PC-3 (cell line): ENCODE results near the gene PITRM1. TPM values are rescaled to one million over a fixed set of nuclear protein-coding genes. Genes with fewer than 3 reads are reported as not detected.

Source experiments
- ATAC-seq: fragments of 200-7000 bp; cut with Tn5 transposase; 2 replicates; pipeline ENCODE4 v1.9.1; 2020; ENCODE audit warnings: mild to moderate bottlenecking, moderate library complexity
- BruUV-seq: library from RNA; stranded (reverse); fragments of 400-500 nt; replicated peaks from 2 replicates; lab custom pipeline; 2021; lab: Mats Ljungman, UMichigan
- CTCF ChIA-PET: fragments of 300-600 bp; sonication (Branson Sonifier 250); formaldehyde crosslinking; loops from one replicate; lab custom pipeline; 2022; ENCODE audit warnings: antibody characterized with exemption; lab: Charles Lee
- POLR2A ChIA-PET: fragments of 300-600 bp; sonication (Branson Sonifier 250); formaldehyde crosslinking; loops from one replicate; lab custom pipeline; 2022; ENCODE audit warnings: antibody characterized with exemption; ENCODE audit not compliant: unreplicated experiment; lab: Charles Lee
- DNase-seq: peaks from one replicate; pipeline ENCODE4 v3.0.0-alpha.2; 2015
- H2AFZ ChIP-seq: fragments of 300-600 bp; sonication (generic); 2 replicates; pipeline ENCODE4 v1.6.0; 2016; ENCODE audit warnings: antibody characterized with exemption, low read length
- H3F3A ChIP-seq: fragments of 300-600 bp; sonication (generic); one replicate; pipeline ENCODE4 v1.6.0; 2017; ENCODE audit warnings: antibody characterized with exemption, low read length, control low read depth, mild to moderate bottlenecking; ENCODE audit not compliant: unreplicated experiment
- H3K27ac ChIP-seq: fragments of 300-600 bp; sonication (generic); 2 replicates; pipeline ENCODE4 v1.5.1; 2016; ENCODE audit warnings: mild to moderate bottlenecking, low read length
- H3K27me3 ChIP-seq: fragments of 300-600 bp; sonication (generic); 2 replicates; pipeline ENCODE4 v1.6.1; 2016; ENCODE audit warnings: low read length, mixed read lengths
- H3K36me3 ChIP-seq: fragments of 300-600 bp; sonication (generic); 2 replicates; pipeline ENCODE4 v1.6.1; 2016; ENCODE audit warnings: low read depth, mixed run types, low read length, mixed read lengths
- H3K4me1 ChIP-seq: fragments of 300-600 bp; sonication (generic); 2 replicates; pipeline ENCODE4 v1.5.1; 2016; ENCODE audit warnings: low read length; ENCODE audit not compliant: insufficient read depth
- H3K4me2 ChIP-seq: fragments of 300-600 bp; sonication (generic); 2 replicates; pipeline ENCODE4 v1.6.0; 2016; ENCODE audit warnings: low read length
- H3K4me3 ChIP-seq: fragments of 300-600 bp; sonication (generic); 2 replicates; pipeline ENCODE4 v1.5.1; 2016; ENCODE audit warnings: mild to moderate bottlenecking, low read length, mixed read lengths
- H3K79me2 ChIP-seq: fragments of 300-600 bp; sonication (generic); 2 replicates; pipeline ENCODE4 v1.6.1; 2017; ENCODE audit warnings: low read length, mixed read lengths
- H3K9ac ChIP-seq: fragments of 300-600 bp; sonication (generic); 2 replicates; pipeline ENCODE4 v1.6.0; 2016; ENCODE audit warnings: mild to moderate bottlenecking, low read length
- H3K9me2 ChIP-seq: fragments of 300-600 bp; sonication (generic); replicated peaks from 2 replicates; pipeline ENCODE4 v1.6.1; 2016; ENCODE audit warnings: mixed run types, low read length, mixed read lengths
- H3K9me3 ChIP-seq: fragments of 300-600 bp; sonication (generic); 2 replicates; pipeline ENCODE4 v1.6.1; 2016; ENCODE audit warnings: low read length, mixed read lengths
- H4K20me1 ChIP-seq: fragments of 300-600 bp; sonication (generic); 2 replicates; pipeline ENCODE4 v1.6.1; 2016; ENCODE audit warnings: low read length, mixed read lengths
- EZH2 ChIP-seq: fragments of 300-600 bp; sonication (generic); IDR thresholded peaks from one replicate; pipeline ENCODE4 v1.6.1; 2017; ENCODE audit warnings: antibody characterized with exemption, mild to moderate bottlenecking, low read length; ENCODE audit not compliant: unreplicated experiment
- EZH2phosphoT487 ChIP-seq: fragments of 300-600 bp; sonication (generic); IDR thresholded peaks from 2 replicates; pipeline ENCODE4 v1.6.1; 2018; ENCODE audit warnings: mild to moderate bottlenecking, antibody characterized with exemption, low read length, borderline replicate concordance
- intact Hi-C: fragments of 100-400 bp; cut with micrococcal nuclease; formaldehyde crosslinking; loops from 2 replicates; pipeline ENCODE4 v1.9.0; 2023
- total RNA-seq: library from RNA; depleted of rRNA; stranded (reverse); fragments of >200 nt; gene quantifications from 2 replicates; pipeline ENCODE4 v1.2.3, GENCODE V29; 2014
- TF ChIP-seq, protein P1 (sequence below): fragments of 300-600 bp; sonication (generic); conservative IDR thresholded peaks from 2 replicates; pipeline ENCODE4 v1.5.1; 2017; ENCODE audit warnings: antibody characterized with exemption, low read depth, mild to moderate bottlenecking, low read length

Gene PITRM1
- total RNA-seq, 1 experiment from 2014 or later: 73.2 TPM

DNA sequence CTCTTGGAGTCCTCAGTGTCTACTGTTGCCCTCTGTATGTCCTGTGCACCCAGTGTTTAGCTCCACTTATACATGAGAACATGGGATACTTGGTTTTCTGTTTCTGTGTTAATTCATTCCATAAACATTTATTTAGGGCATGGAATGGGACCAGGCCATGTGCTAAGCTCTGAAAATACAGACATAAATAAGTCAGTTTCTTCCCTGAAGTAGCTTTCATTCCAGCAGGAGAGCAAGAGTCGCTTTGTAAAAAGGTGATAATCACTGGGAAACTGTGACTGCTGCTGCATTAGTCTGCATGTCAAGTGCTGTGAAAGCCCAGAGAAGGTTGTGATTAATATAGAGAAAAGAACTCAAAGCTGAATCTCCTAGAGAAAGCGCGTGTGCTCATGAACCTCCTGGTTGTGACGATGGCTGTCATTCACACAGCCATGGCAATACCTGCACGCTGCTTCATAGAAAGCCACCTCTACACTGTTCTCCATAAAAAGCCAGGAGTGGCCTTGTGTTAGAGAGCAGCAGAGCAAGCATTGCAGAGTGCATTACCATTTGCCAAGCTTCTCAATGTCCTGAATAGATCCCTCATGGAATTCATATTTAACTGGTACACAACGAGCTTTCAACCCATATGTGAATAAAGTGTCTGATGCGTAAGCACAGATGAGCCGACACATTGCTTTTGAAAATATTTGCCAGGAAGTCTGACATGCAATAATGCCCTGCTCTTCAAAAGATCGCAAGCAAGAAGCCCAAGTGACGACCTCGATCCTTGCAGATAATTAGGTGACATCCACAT lies 30.6 kb upstream of the PITRM1 start:
- Histone ChIP-seq H3K9ac (no peak overlapping the region), H3K27me3 (no peaks in the 10 kb centered on the region), H3K4me2 (0 out of 2 replicates have a peak overlapping the region, but pooled peaks have one; percentile 22), H3K36me3 (no peaks in the 10 kb centered on the region), H3K4me3 (no peak overlapping the region), H3K9me3 (no peaks in the 10 kb centered on the region), H3K27ac (no peak overlapping the region), H3K9me2 (no peaks in the 10 kb centered on the region), H3K4me1 (peaks cover 3% of the 10 kb centered on the region), H3K79me2 (no peaks in the 10 kb centered on the region), H2AFZ (no peak overlapping the region), H3F3A (no peaks in the 10 kb centered on the region), H4K20me1 (no peaks in the 10 kb centered on the region)
- ChIA-PET CTCF (no interaction called here), POLR2A (interaction anchor here (0.6 kb wide), 1 partner anchor 602 kb away, joined by 3 read pairs; no protein-coding TSS in a partner anchor)
- no TSS peak for BruUV-seq
- no peak for ATAC-seq
- TF ChIP-seq EZH2phosphoT487 (no peak), EZH2 (no peak)
- TF ChIP-seq, protein P1, sequence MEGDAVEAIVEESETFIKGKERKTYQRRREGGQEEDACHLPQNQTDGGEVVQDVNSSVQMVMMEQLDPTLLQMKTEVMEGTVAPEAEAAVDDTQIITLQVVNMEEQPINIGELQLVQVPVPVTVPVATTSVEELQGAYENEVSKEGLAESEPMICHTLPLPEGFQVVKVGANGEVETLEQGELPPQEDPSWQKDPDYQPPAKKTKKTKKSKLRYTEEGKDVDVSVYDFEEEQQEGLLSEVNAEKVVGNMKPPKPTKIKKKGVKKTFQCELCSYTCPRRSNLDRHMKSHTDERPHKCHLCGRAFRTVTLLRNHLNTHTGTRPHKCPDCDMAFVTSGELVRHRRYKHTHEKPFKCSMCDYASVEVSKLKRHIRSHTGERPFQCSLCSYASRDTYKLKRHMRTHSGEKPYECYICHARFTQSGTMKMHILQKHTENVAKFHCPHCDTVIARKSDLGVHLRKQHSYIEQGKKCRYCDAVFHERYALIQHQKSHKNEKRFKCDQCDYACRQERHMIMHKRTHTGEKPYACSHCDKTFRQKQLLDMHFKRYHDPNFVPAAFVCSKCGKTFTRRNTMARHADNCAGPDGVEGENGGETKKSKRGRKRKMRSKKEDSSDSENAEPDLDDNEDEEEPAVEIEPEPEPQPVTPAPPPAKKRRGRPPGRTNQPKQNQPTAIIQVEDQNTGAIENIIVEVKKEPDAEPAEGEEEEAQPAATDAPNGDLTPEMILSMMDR: no peak
- DNase-seq: no peak
- intact Hi-C loops: no loop called here

DNA sequence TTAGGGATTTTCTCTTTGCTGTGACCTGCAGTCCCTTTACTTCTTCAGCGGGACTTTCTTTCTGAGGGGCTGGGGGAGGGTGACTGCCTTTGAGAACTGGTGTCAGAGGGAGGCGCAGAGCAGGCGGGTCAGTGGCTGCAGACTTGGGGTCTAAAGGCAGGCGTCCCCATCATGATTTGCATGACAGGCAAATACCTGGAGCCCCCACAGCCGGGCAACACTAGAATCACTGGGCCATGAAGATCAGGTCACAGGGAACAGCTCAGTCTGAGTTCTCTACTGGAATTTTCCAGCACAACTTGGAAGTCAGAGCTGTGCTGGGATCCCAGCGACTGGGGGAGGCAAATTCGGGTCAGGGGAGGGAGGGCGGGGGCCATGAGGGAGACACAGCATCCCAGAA lies 29.2 kb upstream of the PITRM1 start:
- no peaks in the 10 kb centered on the region for H3K9me3 ChIP-seq
- H3K27ac ChIP-seq: no peak overlapping the region
- ChIA-PET POLR2A (no interaction called here), CTCF (no interaction called here)
- no peak for DNase-seq
- BruUV-seq: no TSS peak
- peaks cover 8% of the 10 kb centered on the region for H3K4me1 ChIP-seq
- no peak for ATAC-seq
- no peaks in the 10 kb centered on the region for H3F3A ChIP-seq
- TF ChIP-seq EZH2 (no peak), EZH2phosphoT487 (no peak)
- TF ChIP-seq, protein P1: no peak
- intact Hi-C loops: no loop called here
- H2AFZ ChIP-seq: no peak overlapping the region
- no peaks in the 10 kb centered on the region for H3K27me3 ChIP-seq
- H3K79me2 ChIP-seq: no peaks in the 10 kb centered on the region
- H3K36me3 ChIP-seq: no peaks in the 10 kb centered on the region
- no peaks in the 10 kb centered on the region for H3K9me2 ChIP-seq
- H3K4me3 ChIP-seq: no peak overlapping the region
- H3K4me2 ChIP-seq: no peak overlapping the region
- no peaks in the 10 kb centered on the region for H4K20me1 ChIP-seq
- H3K9ac ChIP-seq: no peak overlapping the region

DNA sequence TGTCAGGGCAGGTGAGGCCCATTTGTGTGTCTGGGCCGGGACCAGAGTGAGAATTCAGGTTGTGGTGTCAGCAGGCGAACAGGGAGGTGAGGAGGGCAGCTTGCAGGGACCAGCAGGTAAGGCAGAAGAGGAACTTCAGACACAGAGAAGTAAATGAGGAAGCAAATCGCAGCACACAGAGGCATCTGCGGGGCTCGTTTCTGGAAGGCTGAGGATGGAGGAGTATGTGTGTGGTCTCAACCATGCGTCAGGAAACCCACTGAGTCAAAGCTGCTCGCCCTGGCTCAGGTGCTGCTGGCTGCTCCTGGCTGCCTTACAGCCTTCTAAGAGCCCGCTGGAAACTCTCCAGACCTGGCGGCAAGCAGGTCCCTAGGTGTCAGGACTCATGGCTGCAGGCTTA lies 26.9 kb upstream of the PITRM1 start:
- Histone ChIP-seq H3K4me1 (peaks cover 8% of the 10 kb centered on the region), H3K9ac (no peak overlapping the region), H4K20me1 (no peaks in the 10 kb centered on the region), H3K4me3 (no peak overlapping the region), H3K27ac (no peak overlapping the region), H3K4me2 (no peak overlapping the region), H3K9me2 (no peaks in the 10 kb centered on the region), H3K27me3 (no peaks in the 10 kb centered on the region), H3K9me3 (no peaks in the 10 kb centered on the region), H3F3A (no peaks in the 10 kb centered on the region), H3K79me2 (no peaks in the 10 kb centered on the region), H3K36me3 (no peaks in the 10 kb centered on the region), H2AFZ (no peak overlapping the region)
- ChIA-PET POLR2A (no interaction called here), CTCF (no interaction called here)
- ATAC-seq (no peak), DNase-seq (no peak)
- intact Hi-C loops: loop anchor here (5.0 to 10.0 kb wide), 4 partner anchors 268 to 1455 kb away; no protein-coding TSS in a partner anchor
- BruUV-seq: no TSS peak
- TF ChIP-seq, protein P1: no peak
- TF ChIP-seq EZH2 (no peak), EZH2phosphoT487 (no peak)
